A204.1 (cell line): ENCODE measurements around the gene ERP44.
A peak's percentile ranks its signal among the peaks of the same experiment; 100 is the strongest.
"Not testable (repeated sequence)": the region's sequence is repeated elsewhere in the genome, so short reads cannot be mapped to it uniquely, and the experiment has no call there.

Source experiments
- FAIRE-seq: peaks from 2 replicates; lab custom pipeline; 2012; peaks lifted over from hg19 to GRCh38; lab: Jason Lieb, UNC

Gene ERP44

DNA sequence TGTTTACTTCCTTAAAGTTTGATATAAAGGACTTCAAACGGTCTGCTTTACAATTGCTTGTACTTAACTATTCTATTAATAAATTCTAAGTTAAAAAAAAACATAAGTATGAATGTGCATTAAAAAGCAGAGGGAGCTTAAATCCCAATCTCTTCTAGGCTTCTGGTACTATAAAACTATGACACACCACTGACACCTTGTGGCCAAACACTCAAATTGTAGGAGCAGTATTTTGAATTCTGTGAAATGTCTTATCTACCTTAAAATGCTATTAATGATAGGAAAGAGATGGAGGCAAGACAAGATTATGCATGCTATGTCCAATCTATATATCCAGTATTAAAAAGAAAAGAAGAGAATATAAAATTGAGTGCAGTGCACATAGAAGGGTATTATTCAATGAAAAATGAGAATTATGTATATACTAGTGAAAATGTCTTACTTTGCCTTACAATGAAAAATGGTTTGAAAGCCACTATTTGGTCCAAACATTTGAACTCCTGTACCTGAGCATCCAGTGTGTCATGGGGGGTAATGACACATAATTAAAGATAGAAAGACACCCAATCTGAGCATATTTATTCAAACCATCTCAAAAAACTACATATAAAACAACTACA lies 87.6 kb downstream of the ERP44 start:
- FAIRE-seq: peak; percentile 94

DNA sequence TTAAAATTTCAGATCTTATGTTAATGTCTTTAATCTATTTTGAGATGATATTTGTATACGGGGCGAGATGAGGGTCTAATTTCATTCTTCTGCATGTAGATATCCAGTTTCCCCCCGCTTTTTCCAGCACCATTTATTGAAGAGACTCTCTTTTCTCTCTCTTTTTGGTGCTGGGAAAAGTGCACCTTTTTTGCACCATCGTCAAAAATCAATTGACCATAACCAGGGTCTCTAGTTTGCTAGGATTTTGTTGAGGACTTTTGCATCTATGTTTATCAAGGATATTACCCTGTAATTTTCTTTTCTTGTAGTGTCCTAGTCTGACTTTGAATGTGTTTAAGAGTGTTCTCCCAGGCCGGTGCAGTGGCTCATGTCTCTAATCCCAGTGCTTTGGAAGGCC lies 99.0 kb downstream of the ERP44 start:
- no peak for FAIRE-seq

GRCh38 chr9:99998866-99999265 lies 99.9 kb downstream of the ERP44 start:
- no peak for FAIRE-seq

GRCh38 chr9:99998266-99998665 lies 100.5 kb downstream of the ERP44 start:
- no peak for FAIRE-seq

DNA sequence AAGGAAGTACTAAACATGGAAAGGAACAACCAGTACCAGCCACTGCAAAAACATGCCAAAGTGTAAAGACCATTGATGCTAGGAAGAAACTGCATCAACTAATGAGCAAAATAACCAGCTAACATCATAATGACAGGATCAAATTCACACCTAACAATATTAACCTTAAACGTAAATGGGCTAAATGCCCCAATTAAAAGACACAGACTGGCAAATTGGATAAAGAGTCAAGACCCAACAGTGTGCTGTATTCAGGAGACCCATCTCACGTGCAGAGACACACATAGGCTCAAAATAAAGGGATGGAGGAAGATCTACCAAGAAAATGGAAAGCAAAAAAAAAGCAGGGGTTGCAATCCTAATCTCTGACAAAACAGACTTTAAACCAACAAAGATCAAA lies 108.3 kb downstream of the ERP44 start:
- FAIRE-seq: not testable (repeated sequence)

DNA sequence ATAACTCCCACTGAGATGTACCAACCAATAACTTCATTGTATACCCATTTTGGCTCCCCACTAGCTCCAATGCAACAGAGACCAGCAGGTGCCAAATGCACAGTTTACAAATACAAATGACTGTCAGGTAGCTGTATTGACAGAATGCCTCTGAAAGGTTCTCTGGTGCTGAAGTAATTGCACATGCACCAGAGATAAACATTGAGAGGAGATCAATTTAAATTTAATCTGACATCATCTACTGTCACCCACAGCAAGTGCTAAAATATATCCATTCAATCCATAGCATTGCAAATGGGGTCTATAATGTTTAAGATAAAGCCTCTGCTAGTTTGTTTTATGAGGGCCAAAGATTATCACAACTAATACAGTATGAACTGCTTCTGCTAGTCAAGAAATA lies 112.2 kb downstream of the ERP44 start:
- FAIRE-seq: no peak

GRCh38 chr9:99980598-99980997 lies 118.2 kb downstream of the ERP44 start:
- no peak for FAIRE-seq

GRCh38 chr9:99978221-99978620 lies 120.6 kb downstream of the ERP44 start:
- no peak for FAIRE-seq

DNA sequence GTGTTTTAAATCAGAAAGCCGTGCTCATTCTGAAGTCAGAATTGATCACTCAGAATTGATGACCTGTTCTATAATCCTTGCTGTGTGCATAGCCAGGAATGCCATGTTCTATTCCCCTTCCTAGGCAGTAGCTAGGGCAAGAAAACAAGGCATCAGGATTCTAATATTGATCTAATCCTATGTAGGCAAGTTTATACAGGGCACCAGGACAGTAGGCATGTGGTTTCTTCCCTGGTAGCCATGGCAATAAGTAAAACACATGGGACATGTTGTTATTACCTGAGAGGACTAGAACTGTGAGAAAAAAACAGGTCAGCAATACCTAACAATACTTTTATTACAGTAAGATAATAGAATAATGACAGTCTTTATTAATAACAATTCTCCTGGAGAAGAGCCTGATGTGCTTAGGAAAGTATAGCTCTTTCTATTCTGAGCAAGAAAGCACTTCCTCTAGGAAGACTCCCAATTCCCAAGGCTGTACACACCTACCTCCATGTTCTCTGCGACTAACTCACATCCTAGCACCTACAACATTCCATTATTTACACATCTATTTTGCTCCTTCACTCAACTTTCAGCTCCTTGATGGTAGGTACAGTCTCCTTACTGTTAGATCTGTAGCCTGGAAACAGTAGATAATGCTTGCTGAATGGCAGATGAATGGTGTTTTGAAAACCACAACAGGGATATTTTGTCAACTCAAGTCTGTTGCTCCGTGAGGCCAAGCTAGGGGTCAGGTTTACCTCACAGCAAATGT lies 121.6 kb downstream of the ERP44 start:
- FAIRE-seq: no peak

DNA sequence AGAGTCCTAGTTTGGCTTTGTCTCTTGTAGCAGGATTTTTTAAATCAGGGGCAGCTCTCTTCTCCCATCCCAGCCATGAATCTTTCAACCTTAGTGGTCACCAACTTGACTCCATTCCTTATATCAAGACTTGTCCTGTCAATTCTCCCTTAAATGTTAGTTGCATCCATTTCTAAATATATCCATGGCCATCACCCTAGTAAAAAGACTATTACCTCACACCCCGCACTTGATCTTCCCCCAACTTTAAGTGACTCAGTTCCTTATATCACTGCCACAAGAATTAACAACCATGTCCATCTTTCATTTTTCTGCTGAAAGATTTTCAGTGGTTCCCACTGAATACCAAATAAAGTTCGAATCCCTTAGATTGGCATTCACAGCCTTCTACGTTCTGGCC lies 125.3 kb downstream of the ERP44 start:
- no peak for FAIRE-seq

GRCh38 chr9:99971410-99971809 lies 127.4 kb downstream of the ERP44 start:
- FAIRE-seq: no peak

GRCh38 chr9:99970481-99970880 lies 128.3 kb downstream of the ERP44 start:
- no peak for FAIRE-seq

DNA sequence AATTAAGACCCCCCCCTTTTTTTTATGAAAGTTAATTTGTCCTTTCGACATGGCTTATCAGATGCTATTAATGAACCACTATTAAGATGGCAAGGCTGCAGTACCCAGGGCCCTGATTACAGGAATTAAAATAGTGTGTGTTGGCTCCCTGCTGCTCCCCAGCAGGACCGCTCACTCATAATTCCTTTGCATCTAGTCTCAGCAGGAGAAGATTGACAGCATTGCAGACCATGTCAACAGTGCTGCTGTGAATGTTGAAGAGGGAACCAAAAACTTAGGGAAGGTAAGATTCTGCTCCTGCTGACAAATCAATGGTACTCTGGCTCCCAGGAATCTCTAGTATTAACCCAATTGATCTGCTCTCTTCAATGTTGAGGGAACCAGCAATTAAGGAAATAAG lies 131.3 kb downstream of the ERP44 start:
- no peak for FAIRE-seq

- no peak for FAIRE-seq
Observed at GRCh38 chr9:99966716-99967115, 132.1 kb downstream of the ERP44 start.

DNA sequence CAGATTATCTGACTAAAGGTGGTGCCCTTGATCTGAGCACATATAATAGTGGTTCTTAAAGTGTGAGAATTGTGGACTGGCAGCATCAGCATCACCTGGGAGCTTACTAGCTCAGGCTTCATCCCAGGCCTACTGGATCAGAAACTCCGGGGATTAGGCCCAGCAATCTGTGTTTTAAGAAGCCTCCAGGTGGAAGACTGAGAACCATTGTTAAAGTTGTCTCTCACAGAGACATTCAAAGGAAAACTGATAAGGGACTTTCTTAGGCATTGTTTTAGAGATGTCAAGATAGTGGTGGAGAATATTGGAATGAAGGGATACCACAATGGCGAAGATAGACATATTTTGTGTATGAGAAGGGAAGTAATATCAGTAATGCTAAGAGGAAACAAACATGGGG lies 132.8 kb downstream of the ERP44 start:
- FAIRE-seq: no peak

- no peak for FAIRE-seq
Observed at GRCh38 chr9:99964336-99964735, 134.5 kb downstream of the ERP44 start.

DNA sequence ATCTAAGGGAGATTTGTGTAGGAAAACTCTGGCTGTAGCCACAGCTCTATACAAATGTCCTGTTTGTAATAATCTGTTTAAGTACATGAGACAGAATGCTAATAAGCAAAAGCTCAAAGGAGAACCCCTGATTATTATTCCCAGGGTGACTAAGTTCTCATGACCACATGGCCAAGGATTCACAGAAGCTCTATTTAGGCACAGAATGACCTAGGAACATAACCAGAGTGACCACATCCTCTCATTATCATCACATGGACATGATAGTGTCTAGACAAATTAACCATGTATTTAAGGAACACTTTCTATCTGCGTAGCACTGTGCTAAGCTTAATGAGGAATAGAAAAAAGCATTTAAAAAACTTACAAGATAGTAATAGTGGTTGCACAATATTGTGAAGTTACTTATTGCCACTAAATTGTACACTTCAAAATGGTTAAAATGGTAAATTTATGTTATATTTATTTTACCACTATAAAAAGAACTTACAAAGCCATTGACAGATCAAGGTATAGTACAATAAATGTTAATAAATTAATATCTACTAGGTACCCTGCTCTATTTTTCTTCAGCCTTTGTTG lies 136.0 kb downstream of the ERP44 start:
- FAIRE-seq: no peak

DNA sequence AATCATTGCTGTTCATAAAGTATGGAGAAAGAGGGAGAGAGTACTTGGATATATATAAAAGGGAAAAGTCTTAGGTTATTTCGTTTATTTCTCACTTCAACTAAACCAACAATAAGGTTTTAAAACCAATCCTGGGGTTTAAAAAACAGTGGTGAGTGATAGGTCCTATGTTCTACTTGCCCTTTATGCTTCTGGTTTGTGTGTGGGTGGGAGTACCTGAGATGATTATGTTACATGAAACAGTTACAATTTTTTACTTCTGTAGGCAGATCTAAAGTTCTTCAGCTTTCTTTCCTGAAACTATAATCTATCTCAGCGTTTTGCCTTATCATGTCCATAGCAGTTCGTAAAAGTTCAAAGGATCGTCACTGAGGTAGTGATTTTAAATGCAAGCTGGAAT lies 143.2 kb downstream of the ERP44 start:
- no peak for FAIRE-seq

DNA sequence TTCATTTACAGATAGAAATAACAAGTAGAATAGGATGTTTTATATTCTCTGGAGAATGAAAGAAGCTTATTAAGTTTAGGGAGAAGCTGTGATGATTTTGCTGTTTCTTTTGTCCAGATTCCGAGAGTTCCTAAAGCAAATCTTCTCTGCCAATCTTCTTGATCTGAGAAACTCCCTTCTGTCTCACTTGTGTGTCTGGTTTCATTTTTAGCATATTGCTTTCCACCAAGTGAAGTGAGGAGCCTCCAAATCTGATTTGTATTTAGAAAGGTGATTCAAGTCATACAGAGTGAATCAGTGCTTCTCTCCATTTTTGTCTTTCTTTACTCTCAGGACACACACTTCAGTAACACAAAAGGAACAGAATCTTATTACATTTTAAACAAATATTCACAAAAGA lies 144.0 kb downstream of the ERP44 start:
- no peak for FAIRE-seq

DNA sequence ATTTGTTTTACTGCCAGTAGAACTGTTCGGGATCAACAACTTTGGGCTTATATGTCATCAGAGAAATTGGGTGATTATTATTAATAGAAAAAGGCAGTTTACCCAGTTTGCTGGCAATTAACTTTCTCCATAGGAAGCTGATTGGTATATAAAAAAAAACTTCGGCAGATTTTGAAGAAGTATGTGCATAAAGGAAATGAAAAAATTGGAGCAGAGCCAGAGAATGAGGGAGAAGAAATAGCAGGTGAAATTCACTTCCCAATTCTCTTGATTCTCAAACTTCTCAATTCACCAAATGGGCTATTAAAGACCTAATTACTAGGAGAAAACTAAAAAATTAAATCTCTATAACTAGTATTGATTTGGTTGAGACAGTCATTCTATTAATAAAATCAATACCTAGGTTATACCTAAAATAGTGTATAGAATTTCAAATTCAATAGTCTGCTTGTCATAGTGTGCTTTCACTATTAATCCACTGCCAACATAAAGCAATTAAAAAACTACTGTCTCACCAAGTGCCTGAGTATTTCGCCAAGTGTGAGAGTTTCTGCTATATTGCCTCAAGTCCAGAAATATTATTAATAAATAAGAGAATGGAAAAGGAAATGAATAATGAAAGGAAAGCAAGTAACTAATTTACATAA lies 144.8 kb downstream of the ERP44 start:
- FAIRE-seq: no peak

DNA sequence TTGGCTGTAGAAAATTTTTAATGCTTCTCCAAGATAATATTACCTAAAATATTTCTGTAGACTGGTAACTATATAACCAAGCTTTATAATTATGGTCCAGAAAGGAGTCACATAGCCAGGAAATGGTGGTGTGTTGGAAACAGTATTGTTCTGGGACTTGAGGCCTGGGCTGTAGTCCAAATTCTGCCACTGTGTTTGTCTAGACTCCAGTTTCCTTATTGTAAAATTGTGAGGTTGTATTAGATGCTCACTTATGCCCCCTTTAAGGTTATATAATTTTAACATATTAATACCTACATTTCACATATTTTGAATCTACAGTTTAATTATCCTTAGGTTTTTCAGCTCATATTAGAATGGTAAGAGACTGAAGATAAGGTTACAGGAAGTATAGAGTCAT lies 149.9 kb downstream of the ERP44 start:
- FAIRE-seq: no peak

- FAIRE-seq: no peak
Observed at GRCh38 chr9:99948482-99948881, 150.3 kb downstream of the ERP44 start.

- FAIRE-seq: no peak
Observed at GRCh38 chr9:99947395-99947794, 151.4 kb downstream of the ERP44 start.
